B cell (primary cell): ENCODE results near the gene CDKN1C. TPM values are rescaled to one million over a fixed set of nuclear protein-coding genes. Genes with fewer than 3 reads are reported as not detected.

Experiments used
- ATAC-seq: fragments of 200-7000 bp; cut with Tn5 transposase; one replicate; pipeline ENCODE4 v1.10.0; 2021; ENCODE audit warnings: low read depth, mild to moderate bottlenecking, moderate number of reproducible peaks, moderate library complexity
- CTCF ChIA-PET: fragments of 350-600 bp; sonication (Branson Sonifier 250); formaldehyde crosslinking; loops from one replicate; lab custom pipeline; 2021; ENCODE audit warnings: antibody characterized with exemption, inconsistent platforms; lab: Charles Lee
- POLR2A ChIA-PET: fragments of 350-600 bp; sonication (Branson Sonifier 250); formaldehyde crosslinking; loops from one replicate; lab custom pipeline; 2021; ENCODE audit warnings: antibody characterized with exemption; lab: Charles Lee
- DNase-seq: peaks from one replicate; pipeline ENCODE4 v3.0.0; 2013
- H2AFZ ChIP-seq: 2 replicates; pipeline ENCODE4 v1.6.1; 2012; ENCODE audit warnings: mild to moderate bottlenecking, low read depth, low read length; ENCODE audit not compliant: insufficient read depth, poor library complexity, severe bottlenecking
- H3K27ac ChIP-seq, 2 donors: 1 replicate in 1 of 2; 2 replicates in 1 of 2; pipeline ENCODE4 v1.5.1; 2012 to 2013; ENCODE audit warnings: low read length in 2 of 2, mild to moderate bottlenecking in 2 of 2, moderate library complexity in 1 of 2
- H3K27me3 ChIP-seq, 4 experiments: fragments of 200-600 bp in 1 of 4; sonication (generic) in 1 of 4; replicated peaks in 1 of 4; 1 replicate in 2 of 4; 2 replicates in 2 of 4; pipeline versions ENCODE4 v1.6.1 to v1.7.0; 2013 to 2016; ENCODE audit warnings: low read length in 3 of 4, mild to moderate bottlenecking in 2 of 4, mixed read lengths in 1 of 4, moderate library complexity in 1 of 4; ENCODE audit not compliant: insufficient read depth in 4 of 4, control insufficient read depth in 3 of 4; ENCODE audit errors: control extremely low read depth in 1 of 4
- H3K36me3 ChIP-seq, 2 experiments: replicated peaks in 1 of 2; 1 replicate in 1 of 2; 2 replicates in 1 of 2; pipeline versions ENCODE4 v1.6.1 to v1.7.1; 2013; ENCODE audit warnings: low read length in 1 of 2; ENCODE audit not compliant: insufficient read depth in 2 of 2, control insufficient read depth in 1 of 2; ENCODE audit errors: control extremely low read depth in 1 of 2, extremely low read depth in 1 of 2
- H3K4me1 ChIP-seq, 2 donors: fragments of 200-600 bp in 1 of 2; sonication (generic) in 1 of 2; 1 replicate in 1 of 2; 2 replicates in 1 of 2; pipeline versions ENCODE4 v1.5.1 to v1.6.1; 2013 to 2017; ENCODE audit warnings: low read length in 2 of 2; ENCODE audit not compliant: control insufficient read depth in 2 of 2, insufficient read depth in 2 of 2
- H3K4me2 ChIP-seq: replicated peaks from 2 replicates; pipeline ENCODE3; 2012; ENCODE audit warnings: mild to moderate bottlenecking, low read depth, low read length; ENCODE audit not compliant: poor library complexity, severe bottlenecking
- H3K4me3 ChIP-seq, 5 experiments: fragments of 200-600 bp in 1 of 5; sonication (generic) in 1 of 5; 1 replicate in 3 of 5; 2 replicates in 2 of 5; pipeline versions ENCODE4 v1.5.1 to v1.7.0; 2011 to 2016; ENCODE audit warnings: low read length in 4 of 5, mild to moderate bottlenecking in 4 of 5, low read depth in 2 of 5, control low read depth in 1 of 5, moderate library complexity in 1 of 5; ENCODE audit not compliant: insufficient read depth in 1 of 5; ENCODE audit errors: control extremely low read depth in 1 of 5, extremely low read depth in 1 of 5
- H3K79me2 ChIP-seq: fragments of 200-600 bp; sonication (generic); one replicate; pipeline ENCODE4 v1.6.0; 2016; ENCODE audit warnings: low read length; ENCODE audit not compliant: control insufficient read depth, insufficient read depth
- H3K9ac ChIP-seq: fragments of 200-600 bp; sonication (generic); 2 replicates; pipeline ENCODE4 v1.6.1; 2017; ENCODE audit warnings: mild to moderate bottlenecking, low read length, moderate library complexity
- H3K9me3 ChIP-seq, 3 donors: one replicate each; pipeline versions ENCODE4 v1.6.1 to v1.7.1; 2013; ENCODE audit warnings: low read length in 2 of 3; ENCODE audit not compliant: control insufficient read depth in 2 of 3, insufficient read depth in 1 of 3; ENCODE audit errors: control extremely low read depth in 1 of 3
- H4K20me1 ChIP-seq: 2 replicates; pipeline ENCODE4 v1.6.0; 2012; ENCODE audit warnings: mild to moderate bottlenecking, low read length; ENCODE audit not compliant: insufficient read depth, control insufficient read depth, poor library complexity, severe bottlenecking
- H3K27ac Mint-ChIP-seq: one replicate; pipeline ENCODE4 v1.8.0; 2021; ENCODE audit warnings: mixed read lengths
- H3K27me3 Mint-ChIP-seq: one replicate; pipeline ENCODE4 v1.8.0; 2021; ENCODE audit warnings: mixed read lengths
- H3K4me1 Mint-ChIP-seq: one replicate; pipeline ENCODE4 v1.8.0; 2021; ENCODE audit warnings: mixed read lengths
- H3K4me3 Mint-ChIP-seq: one replicate; pipeline ENCODE4 v1.8.0; 2021; ENCODE audit warnings: mixed read lengths
- H3K9me3 Mint-ChIP-seq: one replicate; pipeline ENCODE4 v1.8.0; 2022; ENCODE audit warnings: mixed read lengths; ENCODE audit not compliant: insufficient read depth
- EZH2 ChIP-seq: IDR thresholded peaks from 2 replicates; pipeline ENCODE4 v1.6.1; 2012; ENCODE audit warnings: borderline replicate concordance, low read depth, mild to moderate bottlenecking, moderate library complexity, low read length; ENCODE audit not compliant: insufficient read depth, poor library complexity, severe bottlenecking
- WGBS: methylation state at CpG from one replicate; pipeline ENCODE4 v1.1.5; 2013; ENCODE audit warnings: missing lambda C conversion rate; ENCODE audit not compliant: insufficient coverage; 5-methylcytosine and 5-hydroxymethylcytosine counted together
- intact Hi-C: fragments of 100-400 bp; cut with micrococcal nuclease; formaldehyde crosslinking; loops from one replicate; pipeline ENCODE4 v1.10.0; 2022
- polyA plus RNA-seq: library from polyadenylated mRNA; depleted of rRNA; stranded (reverse); fragments of >200 nt; gene quantifications from 2 replicates; pipeline ENCODE4 v1.2.3, GENCODE V29; 2012
- total RNA-seq, 2 donors: library from RNA; stranded (reverse); fragments of 120-200 nt in 1 of 2; gene quantifications; 1 replicate in 1 of 2; 2 replicates in 1 of 2; pipeline versions ENCODE4 v1.2.3 to v1.2.4, GENCODE V29; 2013 to 2022
- TF ChIP-seq, protein P1 (sequence below): fragments of 200-600 bp; IDR thresholded peaks from one replicate; pipeline ENCODE4 v1.8.0; 2022; ENCODE audit warnings: antibody characterized with exemption, mild to moderate bottlenecking

CDKN1C gene
- total and polyA plus RNA-seq, 2 donors (not counting 1 experiment from before 2014, with no cell fraction given) = 0.58 to 8.0 TPM

DNA sequence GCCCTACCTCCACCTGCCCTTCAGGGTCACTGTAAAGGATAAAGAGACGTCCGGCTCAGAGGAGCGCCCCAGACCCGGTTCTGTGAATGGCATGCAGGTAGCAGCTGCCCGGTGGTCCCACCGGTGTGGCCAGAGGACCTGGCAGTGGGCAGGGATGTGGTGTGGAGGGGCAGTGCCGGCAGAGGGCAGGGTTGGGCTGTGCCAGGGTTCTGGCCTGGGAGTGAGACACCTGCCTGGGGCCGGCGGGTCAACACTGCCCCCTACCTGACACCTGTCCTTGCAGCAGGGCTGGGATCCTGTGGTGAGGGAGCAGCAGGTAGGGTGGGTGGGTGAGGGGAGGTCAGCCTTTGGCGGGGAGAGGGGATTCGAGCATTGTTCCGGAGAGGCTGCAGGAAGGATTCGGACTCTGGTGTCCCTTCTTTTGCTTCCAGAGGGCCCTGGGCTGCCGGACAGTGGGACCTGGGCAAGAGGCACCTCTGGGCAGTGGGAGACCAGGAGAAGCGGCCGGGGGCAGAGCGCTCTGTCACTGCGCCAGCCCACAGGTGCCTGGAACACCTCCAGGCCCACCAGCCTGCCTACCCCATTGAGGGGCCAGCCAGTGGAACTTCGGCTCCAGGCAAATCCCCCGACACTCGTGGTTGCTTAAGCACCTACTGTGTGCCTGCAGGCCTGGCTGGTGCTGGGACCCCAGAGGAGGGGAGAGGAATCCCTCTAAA, 45.3 kb upstream of the CDKN1C start:
- H3K9ac ChIP-seq = peak overlapping the region; percentile 59

More for the DNA sequence above, 45.3 kb upstream of the CDKN1C start:
- H3K4me3 Mint-ChIP-seq = peak overlapping the region; percentile 88
- POLR2A ChIA-PET = no interaction called here
- WGBS = 53% methylated on average over 21 of the region's 21 CpGs
- Histone ChIP-seq H4K20me1 (peaks cover 5% of the 10 kb centered on the region), H3K4me3 (peak overlapping the region in 4 of 5 experiments; percentile 35 to 65 (median 52)), H3K4me1 (peaks cover 28% of the 10 kb centered on the region in 2 donors), H3K27me3 (peaks cover 0 to 61% (median 17%) of the 10 kb centered on the region in 4 experiments), H3K36me3 (no peaks in the 10 kb centered on the region), H3K4me2 (peak overlapping the region; percentile 94), H3K9me3 (peaks cover 0 to 6% (median 0%) of the 10 kb centered on the region in 3 donors), H2AFZ (peak overlapping the region; percentile 18), H3K27ac (no peak overlapping the region), H3K79me2 (no peaks in the 10 kb centered on the region)
- no peaks in the 10 kb centered on the region for H3K9me3 Mint-ChIP-seq
- no peak for TF ChIP-seq EZH2
- TF ChIP-seq, protein P1, sequence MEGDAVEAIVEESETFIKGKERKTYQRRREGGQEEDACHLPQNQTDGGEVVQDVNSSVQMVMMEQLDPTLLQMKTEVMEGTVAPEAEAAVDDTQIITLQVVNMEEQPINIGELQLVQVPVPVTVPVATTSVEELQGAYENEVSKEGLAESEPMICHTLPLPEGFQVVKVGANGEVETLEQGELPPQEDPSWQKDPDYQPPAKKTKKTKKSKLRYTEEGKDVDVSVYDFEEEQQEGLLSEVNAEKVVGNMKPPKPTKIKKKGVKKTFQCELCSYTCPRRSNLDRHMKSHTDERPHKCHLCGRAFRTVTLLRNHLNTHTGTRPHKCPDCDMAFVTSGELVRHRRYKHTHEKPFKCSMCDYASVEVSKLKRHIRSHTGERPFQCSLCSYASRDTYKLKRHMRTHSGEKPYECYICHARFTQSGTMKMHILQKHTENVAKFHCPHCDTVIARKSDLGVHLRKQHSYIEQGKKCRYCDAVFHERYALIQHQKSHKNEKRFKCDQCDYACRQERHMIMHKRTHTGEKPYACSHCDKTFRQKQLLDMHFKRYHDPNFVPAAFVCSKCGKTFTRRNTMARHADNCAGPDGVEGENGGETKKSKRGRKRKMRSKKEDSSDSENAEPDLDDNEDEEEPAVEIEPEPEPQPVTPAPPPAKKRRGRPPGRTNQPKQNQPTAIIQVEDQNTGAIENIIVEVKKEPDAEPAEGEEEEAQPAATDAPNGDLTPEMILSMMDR = peak; percentile 41
- peaks cover 16% of the 10 kb centered on the region for H3K4me1 Mint-ChIP-seq
- peak; percentile 53 for ATAC-seq
- intact Hi-C loops = loop anchor here (1.0 to 2.0 kb wide), 3 partner anchors 43 to 399 kb away; no protein-coding TSS in a partner anchor
- H3K27me3 Mint-ChIP-seq = peaks cover 28% of the 10 kb centered on the region
- peak; percentile 58 for DNase-seq
- no peak overlapping the region for H3K27ac Mint-ChIP-seq
- CTCF ChIA-PET = interaction anchor here (0.7 to 3.1 kb wide), 10 partner anchors 10 to 400 kb away, joined by 3 to 28 read pairs (median 5); no protein-coding TSS in a partner anchor
